Upper lobe of right lung (tissue), 1 donor: Measurements from ENCODE around the gene NCKAP5. TPM values are rescaled to one million over a fixed set of nuclear protein-coding genes. Genes with fewer than 3 reads are reported as not detected.

Experiments used
- ATAC-seq: fragments of 200-7000 bp; cut with Tn5 transposase; one replicate; pipeline ENCODE4 v1.9.1; 2020; ENCODE audit warnings: mild to moderate bottlenecking, moderate library complexity
- DNase-seq: peaks from one replicate; pipeline ENCODE4 v3.0.0-alpha.2; 2020
- H3K27ac ChIP-seq: fragments of 200-600 bp; one replicate; pipeline ENCODE4 v1.8.0; 2022
- H3K27me3 ChIP-seq: fragments of 200-600 bp; one replicate; pipeline ENCODE4 v1.8.0; 2022; ENCODE audit warnings: mild to moderate bottlenecking
- H3K36me3 ChIP-seq: fragments of 200-600 bp; one replicate; pipeline ENCODE4 v1.8.0; 2022
- H3K4me1 ChIP-seq: fragments of 200-600 bp; one replicate; pipeline ENCODE4 v1.8.0; 2022
- H3K4me3 ChIP-seq: fragments of 200-600 bp; one replicate; pipeline ENCODE4 v1.8.0; 2022; ENCODE audit warnings: mild to moderate bottlenecking
- H3K9me3 ChIP-seq: fragments of 200-600 bp; one replicate; pipeline ENCODE4 v1.8.0; 2022
- CTCF ChIP-seq: fragments of 200-600 bp; IDR thresholded peaks from one replicate; pipeline ENCODE4 v1.8.0; 2022; ENCODE audit warnings: antibody characterized with exemption
- intact Hi-C: fragments of 100-400 bp; cut with DNase I; formaldehyde crosslinking; loops from one replicate; pipeline ENCODE4 v1.11.0; 2022
- total RNA-seq: library from RNA; stranded (reverse); fragmentation: NEBNext Ultra II Directional; extraction: Animal tissue kit (Norgen Biotek cat#: 25700); gene quantifications from one replicate; pipeline ENCODE4 v1.2.1, GENCODE V29; 2021
- donor health status: DM: no; HTN: yes; CAD: no; lungs with severe emphysema.

NCKAP5 gene
- total RNA-seq, 1 donor from 2014 or later: 40.8 TPM

GRCh38 chr2:132627536-132627935, 940.7 kb downstream of the NCKAP5 start:
- Histone ChIP-seq H3K27me3 (no peaks in the 10 kb centered on the region), H3K4me3 (no peak overlapping the region), H3K27ac (no peak overlapping the region), H3K4me1 (no peaks in the 10 kb centered on the region), H3K9me3 (no peaks in the 10 kb centered on the region), H3K36me3 (no peaks in the 10 kb centered on the region)
- DNase-seq (no peak), ATAC-seq (no peak)
- intact Hi-C loops: no loop called here
- TF ChIP-seq CTCF: no peak

- H3K4me1 ChIP-seq: no peaks in the 10 kb centered on the region
- H3K9me3 ChIP-seq: no peaks in the 10 kb centered on the region
- no peak for ATAC-seq
- TF ChIP-seq CTCF: no peak
- H3K27ac ChIP-seq: no peak overlapping the region
- DNase-seq: no peak
- H3K4me3 ChIP-seq: no peak overlapping the region
- H3K27me3 ChIP-seq: no peaks in the 10 kb centered on the region
- intact Hi-C loops: no loop called here
- H3K36me3 ChIP-seq: no peaks in the 10 kb centered on the region
These were observed 945.0 kb downstream of the NCKAP5 start for GRCh38 chr2:132623096-132623839.
